ENCODE data around the gene ARF1. TPM values are rescaled to one million over a fixed set of nuclear protein-coding genes. Genes with fewer than 3 reads are reported as not detected.

ARF1 gene
- total RNA-seq (2014; rRNA removed; shearing (Covaris generic); ENCODE audit: low replicate concordance), result 324 and 413 TPM in 2 replicates

- no peaks in the 10 kb centered on the region for H3K27me3 ChIP-seq
- peak within 1 kb of the TSS; percentile 100 for H3K4me3 ChIP-seq
- H3K9me3 ChIP-seq, result no peaks in the 10 kb centered on the region
- peaks cover 42% of the 10 kb centered on the region for H3K36me3 ChIP-seq
- peak; percentile 91 for DNase-seq
Observed at GRCh38 chr1:228082214-228082917, at the start of gene ARF1. Gene ARF1, plus strand, starts transcription at chr1:228082708. Its CDS starts 14,407 bp downstream, at chr1:228097115.

GRCh38 chr1:228033376-228033775 lies 49.1 kb upstream of the ARF1 start:
- no peaks in the 10 kb centered on the region for H3K9me3 ChIP-seq
- H3K4me3 ChIP-seq, result no peak overlapping the region
- H3K27me3 ChIP-seq, result no peaks in the 10 kb centered on the region
- no peak for DNase-seq
- H3K36me3 ChIP-seq, result no peaks in the 10 kb centered on the region

GRCh38 chr1:228034954-228035837 lies 47.3 kb upstream of the ARF1 start:
- H3K36me3 ChIP-seq, result no peaks in the 10 kb centered on the region
- no peak overlapping the region for H3K4me3 ChIP-seq
- H3K27me3 ChIP-seq, result no peaks in the 10 kb centered on the region; the same call in 1 of the 2 replicates
- no peak for DNase-seq
- H3K9me3 ChIP-seq, result no peaks in the 10 kb centered on the region

GRCh38 chr1:228035844-228036243 lies 46.7 kb upstream of the ARF1 start:
- no peaks in the 10 kb centered on the region for H3K36me3 ChIP-seq
- no peaks in the 10 kb centered on the region for H3K9me3 ChIP-seq
- H3K4me3 ChIP-seq, result no peak overlapping the region
- no peaks in the 10 kb centered on the region; the same call in 1 of the 2 replicates for H3K27me3 ChIP-seq
- no peak for DNase-seq

GRCh38 chr1:228036701-228037231 lies 45.7 kb upstream of the ARF1 start:
- Histone ChIP-seq H3K36me3 (no peaks in the 10 kb centered on the region), H3K4me3 (no peak overlapping the region), H3K9me3 (no peaks in the 10 kb centered on the region), H3K27me3 (no peaks in the 10 kb centered on the region; the same call in 1 of the 2 replicates)
- DNase-seq, result no peak

GRCh38 chr1:228037401-228038386 lies 44.8 kb upstream of the ARF1 start:
- no peaks in the 10 kb centered on the region; the same call in 1 of the 2 replicates for H3K27me3 ChIP-seq
- no peaks in the 10 kb centered on the region for H3K36me3 ChIP-seq
- no peaks in the 10 kb centered on the region for H3K9me3 ChIP-seq
- DNase-seq, result no peak
- H3K4me3 ChIP-seq, result no peak overlapping the region

- DNase-seq, result no peak
- Histone ChIP-seq H3K27me3 (no peaks in the 10 kb centered on the region; the same call in 1 of the 2 replicates), H3K4me3 (no peak overlapping the region), H3K36me3 (no peaks in the 10 kb centered on the region), H3K9me3 (no peaks in the 10 kb centered on the region)
Observed at GRCh38 chr1:228038387-228039005, 44.0 kb upstream of the ARF1 start.

- no peak overlapping the region for H3K4me3 ChIP-seq
- no peaks in the 10 kb centered on the region for H3K36me3 ChIP-seq
- no peaks in the 10 kb centered on the region for H3K9me3 ChIP-seq
- DNase-seq, result no peak
- no peaks in the 10 kb centered on the region; the same call in 1 of the 2 replicates for H3K27me3 ChIP-seq
Observed at GRCh38 chr1:228039006-228039903, 43.3 kb upstream of the ARF1 start.

- H3K36me3 ChIP-seq, result no peaks in the 10 kb centered on the region
- no peak overlapping the region for H3K4me3 ChIP-seq
- no peaks in the 10 kb centered on the region for H3K9me3 ChIP-seq
- DNase-seq, result no peak
- peaks cover 3% of the 10 kb centered on the region; the same call in 1 of the 2 replicates for H3K27me3 ChIP-seq
Observed at GRCh38 chr1:228039986-228040385, 42.5 kb upstream of the ARF1 start.

GRCh38 chr1:228041316-228041715 lies 41.2 kb upstream of the ARF1 start:
- Histone ChIP-seq H3K27me3 (peaks cover 3% of the 10 kb centered on the region; the same call in 1 of the 2 replicates), H3K9me3 (no peaks in the 10 kb centered on the region), H3K36me3 (no peaks in the 10 kb centered on the region), H3K4me3 (no peak overlapping the region)
- DNase-seq, result no peak

GRCh38 chr1:228042508-228042907 lies 40.0 kb upstream of the ARF1 start:
- Histone ChIP-seq H3K36me3 (no peaks in the 10 kb centered on the region), H3K4me3 (no peak overlapping the region), H3K9me3 (no peaks in the 10 kb centered on the region), H3K27me3 (peaks cover 3% of the 10 kb centered on the region; the same call in 1 of the 2 replicates)
- no peak for DNase-seq

GRCh38 chr1:228043281-228043848 lies 39.1 kb upstream of the ARF1 start:
- Histone ChIP-seq H3K27me3 (peaks cover 3% of the 10 kb centered on the region; the same call in 1 of the 2 replicates), H3K9me3 (no peaks in the 10 kb centered on the region), H3K36me3 (no peaks in the 10 kb centered on the region), H3K4me3 (no peak overlapping the region)
- DNase-seq, result peak; percentile 39

GRCh38 chr1:228044961-228045360 lies 37.5 kb upstream of the ARF1 start:
- no peak for DNase-seq
- Histone ChIP-seq H3K4me3 (no peak overlapping the region), H3K27me3 (peaks cover 3% of the 10 kb centered on the region; the same call in 1 of the 2 replicates), H3K36me3 (no peaks in the 10 kb centered on the region), H3K9me3 (no peaks in the 10 kb centered on the region)

- Histone ChIP-seq H3K36me3 (no peaks in the 10 kb centered on the region), H3K4me3 (no peak overlapping the region), H3K27me3 (peaks cover 3% of the 10 kb centered on the region; the same call in 1 of the 2 replicates), H3K9me3 (no peaks in the 10 kb centered on the region)
- no peak for DNase-seq
Observed at GRCh38 chr1:228045405-228045804, 37.1 kb upstream of the ARF1 start.
